AG04449 (cell line): Measurements from ENCODE around the gene TTC32.

Experiments used
- CTCF ChIA-PET: fragments of 350-600 bp; formaldehyde crosslinking; extraction: SDS; loops from one replicate; lab custom pipeline; 2021; ENCODE audit warnings: antibody characterized with exemption; lab: Yijun Ruan, JAX
- POLR2A ChIA-PET: fragments of 400-600, 350-600 bp; formaldehyde crosslinking; extraction: SDS; loops from one replicate; lab custom pipeline; 2020; ENCODE audit warnings: antibody characterized with exemption, inconsistent platforms; lab: Yijun Ruan, JAX
- DNase-seq: peaks from one replicate; pipeline ENCODE4 v3.0.0-alpha.2; 2010; ENCODE audit warnings: low read depth, low spot score
- H3K4me3 ChIP-seq: 2 replicates; pipeline ENCODE4 v1.5.1; 2011; ENCODE audit warnings: low read depth, mild to moderate bottlenecking, control low read depth, low read length
- TF ChIP-seq, protein P1 (sequence below): IDR thresholded peaks from one replicate; pipeline ENCODE4 v1.5.1; 2011; ENCODE audit warnings: mild to moderate bottlenecking, moderate library complexity, low read length, control low read depth, inconsistent platforms; ENCODE audit not compliant: insufficient read depth; ENCODE audit errors: missing control alignments

TTC32 gene

DNA sequence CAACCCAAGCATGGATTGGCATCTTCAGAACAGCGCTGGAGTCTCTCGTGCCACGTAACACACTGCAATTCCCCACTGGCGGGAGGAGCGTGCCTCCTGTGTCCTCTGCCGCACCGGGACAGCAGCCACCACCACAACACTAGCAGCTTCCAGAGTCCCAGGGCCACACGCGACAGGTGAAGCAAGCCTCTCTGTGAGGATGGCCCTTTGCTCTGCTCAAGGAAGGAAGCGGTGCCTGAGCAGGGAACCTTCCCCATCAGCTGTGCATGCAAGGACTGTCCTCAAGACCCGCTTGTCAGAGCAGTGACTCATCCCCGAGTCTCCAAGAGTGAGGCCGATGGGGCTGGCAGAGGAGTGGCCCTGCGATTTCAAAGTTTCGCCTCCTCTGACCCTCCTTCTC is 44.0 kb downstream of the TTC32 start:
- TF ChIP-seq, protein P1, sequence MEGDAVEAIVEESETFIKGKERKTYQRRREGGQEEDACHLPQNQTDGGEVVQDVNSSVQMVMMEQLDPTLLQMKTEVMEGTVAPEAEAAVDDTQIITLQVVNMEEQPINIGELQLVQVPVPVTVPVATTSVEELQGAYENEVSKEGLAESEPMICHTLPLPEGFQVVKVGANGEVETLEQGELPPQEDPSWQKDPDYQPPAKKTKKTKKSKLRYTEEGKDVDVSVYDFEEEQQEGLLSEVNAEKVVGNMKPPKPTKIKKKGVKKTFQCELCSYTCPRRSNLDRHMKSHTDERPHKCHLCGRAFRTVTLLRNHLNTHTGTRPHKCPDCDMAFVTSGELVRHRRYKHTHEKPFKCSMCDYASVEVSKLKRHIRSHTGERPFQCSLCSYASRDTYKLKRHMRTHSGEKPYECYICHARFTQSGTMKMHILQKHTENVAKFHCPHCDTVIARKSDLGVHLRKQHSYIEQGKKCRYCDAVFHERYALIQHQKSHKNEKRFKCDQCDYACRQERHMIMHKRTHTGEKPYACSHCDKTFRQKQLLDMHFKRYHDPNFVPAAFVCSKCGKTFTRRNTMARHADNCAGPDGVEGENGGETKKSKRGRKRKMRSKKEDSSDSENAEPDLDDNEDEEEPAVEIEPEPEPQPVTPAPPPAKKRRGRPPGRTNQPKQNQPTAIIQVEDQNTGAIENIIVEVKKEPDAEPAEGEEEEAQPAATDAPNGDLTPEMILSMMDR, result no peak
- H3K4me3 ChIP-seq, result no peak overlapping the region
- ChIA-PET POLR2A (no interaction called here), CTCF (interaction anchor here (3.3 kb wide), 1 partner anchor 489 kb away, joined by 14 read pairs; no protein-coding TSS in a partner anchor)
- no peak for DNase-seq

GRCh38 chr2:19857100-19857499 is 44.7 kb downstream of the TTC32 start:
- ChIA-PET POLR2A (no interaction called here), CTCF (interaction anchor here (3.3 kb wide), 1 partner anchor 489 kb away, joined by 14 read pairs; no protein-coding TSS in a partner anchor)
- TF ChIP-seq, protein P1, result no peak
- DNase-seq, result no peak
- no peak overlapping the region for H3K4me3 ChIP-seq

DNA sequence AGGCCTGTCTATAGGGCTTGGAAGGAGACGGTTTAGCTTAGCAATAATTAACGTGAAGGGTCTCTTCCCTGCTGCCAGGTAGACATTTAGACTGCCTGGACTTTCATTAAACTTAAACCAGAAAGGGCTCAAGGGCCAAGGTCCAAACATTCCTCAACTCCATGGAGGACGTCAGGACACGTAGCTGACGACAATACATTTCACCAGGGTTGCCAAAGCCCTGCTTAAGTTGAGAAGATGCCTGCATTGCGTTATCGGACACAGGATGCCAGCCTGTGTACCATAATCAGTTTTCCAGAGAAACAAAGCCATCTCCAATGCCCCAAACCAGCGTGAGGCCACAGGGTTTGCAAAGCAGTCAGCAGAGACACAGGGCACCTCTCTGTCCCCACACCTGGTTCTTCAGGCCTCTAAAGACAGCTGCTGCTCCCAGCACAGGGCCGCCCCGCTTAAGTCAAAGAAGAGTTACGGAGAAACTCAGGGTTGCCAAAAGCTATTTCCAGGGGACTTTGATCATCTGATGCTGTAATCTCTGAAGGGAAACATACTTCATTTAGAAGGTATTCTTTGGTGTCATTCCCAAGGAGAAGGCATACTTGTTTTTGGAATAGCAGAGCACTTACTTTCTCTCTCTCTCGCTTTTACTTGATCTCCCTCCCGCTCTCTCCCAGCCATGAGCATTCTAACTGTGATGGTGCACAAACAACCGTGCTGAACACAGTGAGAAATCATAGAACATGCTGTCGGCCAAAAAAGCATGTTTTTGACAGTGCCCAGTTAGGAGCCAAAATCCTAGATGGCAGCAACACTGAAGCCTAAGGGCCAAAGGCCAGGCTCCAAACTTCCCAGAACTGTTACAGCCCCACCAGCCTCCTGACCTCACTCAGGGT is 46.0 kb downstream of the TTC32 start:
- DNase-seq, result no peak
- POLR2A ChIA-PET, result no interaction called here
- TF ChIP-seq, protein P1, result no peak
- CTCF ChIA-PET, result interaction anchor here (1.0 to 3.3 kb wide), 4 partner anchors 8 to 487 kb away, joined by 3 to 22 read pairs (median 8); no protein-coding TSS in a partner anchor
- H3K4me3 ChIP-seq, result no peak overlapping the region

GRCh38 chr2:19854596-19855541 is 46.9 kb downstream of the TTC32 start:
- H3K4me3 ChIP-seq, result no peak overlapping the region
- TF ChIP-seq, protein P1, result no peak
- no peak for DNase-seq
- POLR2A ChIA-PET, result no interaction called here
- CTCF ChIA-PET, result interaction anchor here (1.0 to 3.0 kb wide), 4 partner anchors 9 to 27 kb away, joined by 3 to 22 read pairs (median 4); no protein-coding TSS in a partner anchor

- CTCF ChIA-PET, result interaction anchor here (1.3 kb wide), 1 partner anchor 485 kb away, joined by 5 read pairs; no protein-coding TSS in a partner anchor
- no peak for DNase-seq
- TF ChIP-seq, protein P1, result peak; percentile 6
- POLR2A ChIA-PET, result no interaction called here
- no peak overlapping the region for H3K4me3 ChIP-seq
Observed at GRCh38 chr2:19851116-19851695, 50.6 kb downstream of the TTC32 start.
